CD4-positive, alpha-beta T cell treated with Interleukin-4 for 1 hour (primary cell): ENCODE measurements around the gene CCDC170.

Experiments used
- DNase-seq, 2 donors: peaks; one replicate each; pipeline ENCODE4 v3.0.0-alpha.2; 2020 to 2022

The CCDC170 gene

DNA sequence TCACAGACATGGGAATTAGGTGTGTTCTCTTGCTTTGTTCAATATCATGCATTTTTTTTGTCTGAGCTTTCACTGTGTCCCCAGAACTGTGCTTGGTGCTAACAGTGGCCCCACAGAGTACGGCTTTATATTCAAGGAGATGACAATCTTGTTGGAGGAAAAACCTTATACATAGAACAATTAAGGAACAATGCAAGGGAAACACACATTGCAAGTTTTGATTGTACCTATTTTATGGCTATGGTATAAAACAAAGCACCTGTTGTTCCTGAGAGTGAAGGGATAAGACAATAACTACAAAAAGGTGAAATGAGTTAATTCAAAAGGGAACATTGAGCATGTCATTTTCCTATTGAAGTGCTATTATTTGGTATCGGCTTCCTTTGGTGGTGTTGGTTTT is 169.7 kb downstream of the CCDC170 start:
- DNase-seq, result no peak

DNA sequence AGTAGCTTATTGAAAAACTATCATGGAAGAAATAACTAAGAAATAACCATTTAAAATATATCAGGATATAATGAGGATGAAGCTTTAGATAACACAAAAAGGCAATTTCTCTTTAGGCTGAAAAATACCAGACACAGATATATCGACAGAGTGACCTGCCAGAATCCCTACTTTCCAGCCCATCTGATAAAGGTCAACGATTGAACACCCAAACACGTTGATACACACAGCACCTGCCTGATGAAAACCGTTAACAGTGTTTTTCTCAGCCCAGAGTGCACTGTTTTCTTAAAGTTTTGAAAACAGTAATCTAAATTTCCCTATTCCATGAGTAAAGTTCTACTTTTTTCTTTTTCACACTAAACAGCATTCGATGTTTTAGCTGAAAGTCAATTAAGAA is 170.6 kb downstream of the CCDC170 start:
- no peak for DNase-seq

DNA sequence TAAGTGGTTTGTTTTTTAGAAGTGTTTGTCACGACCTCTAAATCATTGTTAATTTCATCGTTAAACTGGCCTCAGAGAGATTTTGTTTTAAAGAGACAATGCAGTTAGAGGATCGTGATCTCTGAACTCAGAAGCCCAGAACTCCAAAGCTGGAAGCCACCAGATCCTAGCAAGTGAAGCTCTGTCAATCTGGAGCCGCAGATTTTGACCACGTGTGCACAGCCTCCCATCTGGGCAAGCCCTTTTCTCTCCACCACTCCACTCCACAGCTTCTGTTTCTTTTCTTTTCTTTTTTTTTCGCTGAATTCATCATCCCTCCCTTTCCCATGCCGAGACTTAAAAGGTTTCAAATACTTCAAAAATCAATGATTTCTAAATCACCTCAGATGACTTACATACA is 171.5 kb downstream of the CCDC170 start:
- DNase-seq, result no peak

DNA sequence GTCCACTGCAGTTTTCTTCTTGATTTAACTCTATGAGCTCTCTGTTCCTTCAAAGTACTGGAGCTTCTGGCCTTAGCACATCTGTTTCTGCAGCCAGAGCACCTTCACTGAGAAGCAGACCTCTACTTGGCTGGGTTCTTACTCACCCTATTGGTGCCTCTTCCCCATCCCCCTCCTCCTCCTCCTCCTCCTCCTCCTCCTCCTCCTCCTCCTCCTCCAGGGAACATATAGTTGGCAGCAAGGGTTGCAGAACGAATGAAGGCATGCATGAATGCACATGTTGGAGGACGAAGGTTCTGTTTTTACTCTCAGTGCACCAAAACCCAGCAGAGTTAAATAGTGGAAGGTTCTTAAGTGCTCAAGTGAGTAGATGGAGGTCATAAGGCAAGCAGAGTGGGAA is 172.7 kb downstream of the CCDC170 start:
- DNase-seq, result no peak

DNA sequence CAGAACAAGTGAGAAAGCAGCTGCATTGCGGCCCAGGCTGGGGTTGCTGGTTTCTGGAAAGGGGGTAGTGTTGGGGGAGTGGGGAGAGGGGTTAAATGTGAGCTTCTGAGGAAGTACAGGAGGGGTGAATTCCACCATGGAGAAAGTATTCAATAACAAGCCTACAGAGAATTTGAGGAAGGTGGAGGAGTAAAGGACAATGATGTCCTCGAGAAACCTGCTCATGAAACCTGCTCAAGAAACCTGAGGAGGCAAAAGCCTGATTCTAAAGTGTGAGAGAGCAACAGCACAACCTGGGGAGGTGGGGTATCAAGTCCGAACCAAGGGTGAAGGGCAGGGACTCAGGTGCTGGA is 175.4 kb downstream of the CCDC170 start:
- no peak for DNase-seq

DNA sequence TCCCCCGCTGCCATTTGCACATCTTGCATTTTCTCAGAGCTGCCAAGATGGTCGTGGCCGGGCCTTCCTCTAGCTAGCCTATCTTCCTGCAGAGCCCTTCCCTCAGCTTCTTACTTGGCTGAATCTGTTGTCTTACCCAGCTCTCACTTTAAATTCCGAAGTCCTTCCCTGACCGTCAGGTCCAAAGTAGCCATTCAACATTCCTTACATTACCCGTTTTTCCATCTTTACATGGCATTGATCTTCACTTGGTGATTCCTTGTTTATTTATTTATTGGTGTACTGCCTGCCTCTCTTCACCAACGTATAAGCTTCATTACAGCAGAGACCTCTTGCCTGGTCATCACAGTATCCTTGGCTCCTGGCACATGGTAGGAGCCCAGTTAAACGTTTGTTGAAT is 176.3 kb downstream of the CCDC170 start:
- DNase-seq, result no peak
